Activated naive CD8-positive, alpha-beta T cell treated with anti-CD3 and anti-CD28 coated beads, Interleukin-2, amount 50 U/mL, for 16 hours (primary cell): ENCODE data around the gene TTYH1.

ENCODE experiments used
- DNase-seq: peaks from one replicate; pipeline ENCODE4 v3.0.0-alpha.2; 2020; ENCODE audit warnings: low read depth, low spot score

TTYH1 gene

GRCh38 chr19:54392105-54392504, 23.2 kb upstream of the TTYH1 start:
- DNase-seq, result no peak

DNA sequence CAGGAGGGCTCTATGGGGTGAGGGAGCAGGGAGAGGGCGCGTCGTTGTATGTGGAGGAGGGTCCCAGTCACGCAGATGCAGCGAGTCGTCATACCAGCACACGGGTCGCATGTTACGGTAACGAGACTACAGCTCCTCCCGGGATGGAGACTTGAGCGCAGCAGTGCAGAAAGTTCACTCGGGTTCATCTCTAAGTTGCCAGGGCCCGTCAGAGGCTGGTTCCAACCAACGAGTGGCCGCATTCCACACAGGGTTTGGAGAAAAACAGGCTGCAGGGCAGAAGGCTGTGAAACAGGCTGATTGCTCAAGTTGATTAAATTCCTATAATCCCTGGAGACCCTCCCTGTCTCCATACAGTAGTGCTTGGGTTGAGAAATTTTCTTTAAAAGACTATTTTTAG, 21.9 kb upstream of the TTYH1 start:
- DNase-seq, result no peak

DNA sequence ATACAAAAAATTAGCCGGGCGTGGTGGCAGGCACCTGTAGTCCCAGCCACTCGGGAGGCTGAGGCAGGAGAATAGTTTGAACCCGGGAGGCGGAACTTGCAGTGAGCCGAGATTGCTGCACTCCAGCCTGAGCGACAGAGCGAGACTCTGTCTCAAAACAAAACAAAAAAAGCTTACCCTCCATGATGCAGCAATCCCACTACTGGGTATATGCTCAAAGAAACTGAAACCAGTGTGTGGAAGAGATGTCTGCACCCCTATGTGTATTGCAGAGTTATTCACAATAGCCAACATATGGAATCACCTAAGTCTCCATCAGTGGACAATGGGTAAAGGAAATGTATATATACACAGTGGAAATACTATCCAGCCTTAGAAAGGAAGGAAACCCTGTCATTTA, 19.6 kb upstream of the TTYH1 start:
- DNase-seq, result no peak

DNA sequence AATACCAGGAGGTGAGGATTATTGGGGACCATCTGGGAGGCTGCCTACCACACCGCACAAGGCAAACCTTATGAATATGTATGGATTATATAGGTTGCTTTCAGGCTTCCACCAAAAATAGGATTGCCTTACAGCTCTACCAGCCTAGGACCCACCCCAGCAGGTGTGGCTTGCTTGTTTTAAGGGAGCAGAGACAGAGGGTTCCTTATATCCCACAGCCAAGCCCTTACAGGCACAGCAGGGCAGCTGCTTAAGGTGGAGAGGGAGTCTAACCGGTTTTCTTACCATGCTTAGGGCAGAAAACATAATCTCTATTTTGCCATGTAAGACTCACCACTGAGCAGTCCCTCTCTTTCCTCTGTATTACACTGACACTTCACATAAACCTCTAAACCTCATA, 16.1 kb upstream of the TTYH1 start:
- DNase-seq, result no peak

DNA sequence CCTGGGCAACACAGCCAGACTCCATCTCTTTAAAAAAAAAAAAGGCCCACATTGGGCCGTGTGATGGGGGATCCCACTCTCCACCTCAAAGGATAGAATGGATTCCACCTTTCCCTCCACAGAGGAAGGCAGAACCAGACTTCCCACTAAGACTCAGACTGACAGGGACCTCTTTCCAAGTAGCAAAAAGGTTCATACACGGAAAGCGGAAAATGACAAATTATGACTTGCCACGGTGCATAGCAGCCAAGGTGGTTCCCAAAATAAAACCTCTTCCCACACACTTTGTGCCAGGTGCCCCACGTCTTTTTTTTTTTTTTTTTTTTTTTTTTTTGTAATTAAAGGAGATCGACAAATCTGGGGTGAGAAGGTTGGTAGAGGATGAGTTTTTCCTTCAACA, 14.4 kb upstream of the TTYH1 start:
- no peak for DNase-seq

GRCh38 chr19:54403054-54403453, 12.2 kb upstream of the TTYH1 start:
- DNase-seq, result no peak

DNA sequence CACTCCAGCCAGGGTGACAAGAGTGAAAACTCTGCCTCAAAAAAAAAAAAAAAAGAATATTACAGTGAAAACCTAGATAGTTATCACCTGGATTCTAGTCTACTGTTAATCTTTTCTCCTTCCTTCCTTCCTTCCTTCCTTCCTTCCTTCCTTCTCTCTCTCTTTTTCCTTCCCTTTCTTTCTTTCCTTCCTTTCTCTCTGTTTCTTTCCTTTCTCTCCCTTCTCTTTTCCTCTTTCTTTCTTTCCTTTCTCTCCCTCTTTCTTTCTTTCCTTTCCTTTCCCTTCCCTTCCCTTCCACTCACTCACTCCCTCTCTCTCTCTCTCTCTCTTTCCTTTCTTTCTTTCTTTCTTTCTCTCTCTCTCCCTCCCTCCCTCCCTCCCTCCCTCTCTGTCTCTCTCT, 9.6 kb upstream of the TTYH1 start:
- DNase-seq, result no peak

DNA sequence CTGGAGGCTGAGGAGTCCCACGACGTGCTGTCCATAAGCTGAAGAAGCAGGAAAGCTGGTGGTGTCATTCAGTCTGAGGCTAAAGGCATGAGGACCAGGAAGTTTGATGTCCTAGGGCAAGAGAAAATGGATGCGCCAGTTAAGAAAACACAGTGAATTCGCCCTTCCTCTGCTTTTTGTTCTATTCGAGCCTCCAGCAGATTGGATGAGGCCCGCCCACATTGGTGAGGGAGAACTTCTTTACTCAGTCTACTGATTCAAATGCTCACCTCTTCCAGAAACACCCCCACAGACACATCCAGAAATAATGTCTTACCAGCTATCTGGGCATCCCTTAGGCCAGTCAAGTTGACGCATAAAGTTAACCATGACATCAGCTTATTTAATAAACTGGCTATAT, 7.5 kb upstream of the TTYH1 start:
- no peak for DNase-seq

- no peak for DNase-seq
Measured at GRCh38 chr19:54408456-54409026, 6.7 kb upstream of the TTYH1 start.

- DNase-seq, result no peak
Measured at GRCh38 chr19:54411033-54411432, 4.2 kb upstream of the TTYH1 start.

DNA sequence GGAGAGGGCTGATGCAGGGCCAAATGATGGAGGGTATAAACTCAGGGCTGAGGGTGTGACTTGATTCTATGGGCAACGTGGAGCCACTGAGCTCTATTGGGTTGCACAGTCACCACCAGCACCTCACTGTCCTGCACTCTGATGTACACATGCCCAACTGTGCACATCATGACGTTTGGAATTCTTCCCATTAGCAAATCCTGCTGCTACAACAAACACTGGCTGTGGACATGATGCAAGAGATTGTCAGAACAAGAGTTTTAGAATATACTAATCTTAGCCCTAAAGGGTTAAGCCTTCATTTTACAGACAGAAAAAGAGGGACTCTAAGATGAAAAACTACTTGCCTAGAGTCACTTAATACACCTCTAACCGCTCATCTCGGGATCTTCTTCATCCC, 2.4 kb upstream of the TTYH1 start:
- DNase-seq, result no peak

- DNase-seq, result no peak
Measured at GRCh38 chr19:54414156-54414555, 1.1 kb upstream of the TTYH1 start.

DNA sequence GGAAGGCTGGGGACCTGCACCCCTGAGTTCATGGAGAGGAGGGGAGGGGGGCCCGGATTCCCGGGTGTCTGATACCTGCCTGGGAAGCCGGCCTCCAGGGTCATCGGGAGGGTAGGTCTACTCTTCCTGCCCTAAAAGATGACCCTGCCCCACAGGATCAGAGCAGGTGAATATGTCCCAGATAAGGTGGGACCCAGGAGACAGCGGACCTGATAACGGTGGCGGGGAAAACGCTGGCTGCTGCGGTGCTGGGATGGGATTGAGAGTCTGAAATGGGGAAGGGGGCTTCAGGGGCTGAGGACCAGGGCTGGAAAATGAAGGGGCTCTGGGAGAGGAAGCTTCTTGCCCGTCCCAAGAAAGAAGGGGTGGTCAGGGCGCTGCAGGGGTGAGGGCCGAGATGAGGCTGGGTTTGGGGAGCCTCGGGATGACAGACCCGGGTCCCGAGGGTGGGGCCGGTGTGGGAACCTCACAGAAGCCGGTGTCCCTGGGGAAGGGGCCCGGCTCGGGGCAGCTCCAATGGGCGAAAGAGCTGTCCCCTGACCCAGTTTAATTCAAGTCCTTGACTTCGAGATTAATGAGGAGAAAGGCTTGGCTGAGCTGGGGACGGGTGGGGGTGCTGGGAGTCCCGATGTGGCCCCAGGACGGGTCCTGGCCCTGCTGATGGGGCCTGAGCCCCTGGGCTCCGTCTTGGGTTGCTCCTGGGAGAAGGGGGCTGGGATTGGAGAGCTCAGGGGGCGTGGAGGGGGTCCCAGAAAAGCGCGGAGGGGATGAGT, 823 bp downstream of the TTYH1 start:
- DNase-seq, result no peak

DNA sequence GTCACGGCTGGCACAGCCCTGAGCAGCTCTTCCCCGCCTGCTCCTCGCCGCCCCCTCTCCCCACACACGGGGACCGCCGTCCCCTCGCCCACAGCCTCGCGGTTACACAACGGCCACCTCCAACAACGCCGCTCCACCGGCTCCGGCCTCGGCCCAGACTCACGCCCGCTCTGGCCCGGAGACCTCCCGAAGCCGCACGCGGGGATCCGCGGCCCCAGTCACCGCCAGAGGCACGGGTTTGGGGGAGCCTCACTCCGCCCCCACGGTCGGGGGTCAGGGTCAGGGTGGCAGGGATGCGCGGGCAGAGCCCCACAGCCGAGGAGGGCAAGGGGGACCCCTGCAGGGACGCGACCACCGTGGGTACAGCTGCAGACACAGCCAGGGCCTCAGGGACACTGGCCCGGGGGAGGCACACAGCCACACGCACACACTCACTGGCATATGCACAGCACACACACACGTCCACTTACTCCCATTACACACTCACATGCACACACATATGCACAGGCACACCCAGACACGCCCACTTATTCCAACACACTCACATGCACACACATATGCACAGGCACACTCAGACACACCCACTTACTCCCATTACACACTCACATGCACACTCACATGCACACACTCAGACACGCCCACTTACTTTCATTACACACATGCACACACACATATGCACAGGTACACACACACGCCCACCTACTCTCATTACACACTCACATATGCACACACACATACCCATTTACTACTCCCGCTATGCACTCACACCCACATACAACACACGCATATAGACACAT, 1.6 kb downstream of the TTYH1 start:
- no peak for DNase-seq

DNA sequence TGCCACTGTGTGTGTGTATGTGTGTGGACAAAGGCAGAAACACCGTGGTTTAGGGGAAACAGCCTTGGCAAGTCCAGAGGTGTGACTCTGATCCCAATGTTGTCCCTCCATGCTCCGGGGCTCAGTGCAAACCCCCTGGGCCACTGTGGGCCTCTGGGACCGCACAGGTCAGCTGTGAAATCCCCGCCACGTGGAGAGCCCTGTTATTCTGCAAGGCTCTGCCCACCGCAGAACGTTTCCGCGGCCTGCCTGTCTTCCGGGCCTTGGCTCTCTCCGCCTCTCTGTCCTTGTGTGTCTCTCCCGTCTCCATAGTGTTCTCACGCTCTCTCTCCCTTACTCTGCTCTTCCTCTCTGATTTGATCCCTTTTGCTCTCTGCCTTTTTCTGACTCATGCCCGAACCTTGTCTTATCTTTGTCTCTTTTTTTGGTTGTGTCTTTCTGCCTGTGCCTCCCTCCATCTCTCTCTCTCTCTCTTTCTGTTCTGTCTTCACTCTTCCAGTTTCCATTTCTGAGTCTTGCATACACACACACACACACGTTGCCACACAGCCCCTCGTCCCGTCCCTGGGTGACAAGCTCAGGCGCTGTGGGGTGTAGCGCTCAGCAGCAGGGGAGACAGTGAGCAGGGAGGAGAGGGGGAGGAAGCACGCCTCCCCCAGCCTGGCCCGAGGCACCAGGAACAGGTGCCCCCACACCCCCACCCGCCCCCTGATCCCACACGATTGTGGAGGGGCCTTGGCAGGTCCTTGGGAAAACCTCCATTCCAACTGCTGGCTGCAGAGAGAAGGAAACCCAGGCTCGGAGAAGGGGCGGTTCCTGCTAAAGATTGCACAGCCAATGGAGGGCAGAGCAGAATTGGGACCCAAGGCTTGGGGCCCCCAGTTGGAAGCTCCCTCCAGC, 3.0 kb downstream of the TTYH1 start:
- no peak for DNase-seq

DNA sequence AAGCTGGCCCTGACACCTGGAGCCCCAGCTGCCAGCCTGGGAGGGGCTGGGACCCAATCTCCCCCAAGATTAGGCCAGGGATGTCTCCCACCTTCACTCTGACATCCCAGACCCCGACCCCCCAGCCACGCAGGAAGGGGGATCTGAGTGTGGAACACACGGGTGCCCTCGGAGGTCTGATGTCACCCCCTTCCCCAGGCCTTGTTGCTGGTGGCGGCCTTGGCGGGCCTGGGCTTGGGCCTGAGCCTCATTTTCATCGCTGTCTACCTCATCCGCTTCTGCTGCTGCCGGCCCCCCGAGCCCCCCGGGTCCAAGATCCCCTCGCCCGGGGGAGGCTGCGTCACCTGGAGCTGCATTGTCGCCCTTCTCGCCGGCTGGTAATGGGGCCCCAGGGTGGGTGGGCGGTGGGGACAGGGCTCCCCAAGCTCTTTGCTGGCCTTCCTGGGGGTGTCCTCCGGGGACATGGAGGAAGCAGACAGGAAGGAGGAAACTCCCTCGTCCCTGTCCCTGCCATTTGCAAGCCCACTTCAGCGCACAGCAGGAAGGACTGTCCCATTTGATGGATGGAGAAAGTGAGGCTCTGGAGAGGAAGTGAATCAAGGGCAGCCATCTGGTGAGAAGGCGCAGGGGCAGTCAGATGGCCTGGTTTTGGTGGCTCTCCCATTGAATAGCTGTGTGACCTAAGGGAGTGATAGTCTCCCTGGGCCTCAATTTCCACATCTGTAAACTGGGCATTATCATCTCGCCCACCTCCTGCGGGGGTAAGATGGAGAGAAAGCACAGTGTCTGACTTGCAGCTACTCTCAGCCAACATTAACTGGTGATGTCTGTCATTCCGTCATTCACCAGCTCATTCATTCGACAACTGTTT, 3.9 kb downstream of the TTYH1 start:
- no peak for DNase-seq

DNA sequence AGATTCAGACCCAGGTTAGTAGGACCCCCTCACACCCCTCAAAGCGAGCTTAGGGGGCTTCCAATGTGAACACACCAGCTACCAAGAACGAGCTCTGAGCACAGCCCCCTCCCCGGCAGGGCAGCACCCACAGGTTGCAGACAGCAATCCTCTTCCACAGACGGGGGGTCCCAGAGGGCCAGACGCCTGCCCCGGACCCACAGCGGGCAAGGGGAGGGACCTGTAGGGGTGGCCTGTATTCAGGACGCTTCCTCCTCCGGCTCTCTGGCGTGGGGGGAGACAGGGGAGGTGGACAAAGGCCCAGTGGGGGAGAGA, 4.8 kb downstream of the TTYH1 start:
- DNase-seq, result no peak

DNA sequence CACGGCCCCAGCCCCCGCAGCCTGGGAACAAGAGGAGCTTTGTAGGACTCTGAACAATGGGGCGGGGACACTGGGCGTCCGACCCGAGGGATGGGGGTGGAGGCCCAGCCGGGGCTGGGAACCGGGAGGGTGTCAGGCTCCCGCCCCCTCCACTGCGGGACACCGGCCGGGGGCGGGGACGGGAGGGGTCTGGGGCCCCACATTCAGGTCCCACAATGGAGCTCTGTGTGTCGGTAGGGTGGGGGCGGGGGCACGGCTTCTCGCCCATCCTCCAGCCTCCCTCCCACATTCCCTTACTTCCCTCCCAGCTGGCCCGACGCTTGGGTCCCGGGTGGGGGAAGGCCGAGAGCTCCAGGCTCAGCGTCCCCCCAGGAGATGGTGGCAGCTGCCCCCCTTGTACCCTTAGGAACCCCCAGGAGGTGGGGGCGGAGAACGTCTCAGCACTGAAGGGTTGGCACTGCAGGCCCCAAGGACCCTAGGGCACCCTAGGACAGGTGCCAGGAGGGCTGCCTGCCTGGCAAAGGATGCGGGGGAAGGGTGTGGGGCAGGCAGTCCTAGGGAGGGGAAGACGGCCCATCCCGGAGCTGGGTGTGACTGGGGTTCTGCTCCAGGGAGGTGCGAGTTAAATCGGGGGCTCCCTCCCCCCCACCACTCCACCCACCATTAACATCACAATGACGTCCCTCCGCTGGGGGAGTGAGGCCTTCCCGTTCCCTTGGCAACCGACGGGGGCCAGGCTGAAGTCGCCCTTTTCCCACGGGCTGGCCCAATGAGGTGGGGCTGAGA, 5.3 kb downstream of the TTYH1 start:
- no peak for DNase-seq

DNA sequence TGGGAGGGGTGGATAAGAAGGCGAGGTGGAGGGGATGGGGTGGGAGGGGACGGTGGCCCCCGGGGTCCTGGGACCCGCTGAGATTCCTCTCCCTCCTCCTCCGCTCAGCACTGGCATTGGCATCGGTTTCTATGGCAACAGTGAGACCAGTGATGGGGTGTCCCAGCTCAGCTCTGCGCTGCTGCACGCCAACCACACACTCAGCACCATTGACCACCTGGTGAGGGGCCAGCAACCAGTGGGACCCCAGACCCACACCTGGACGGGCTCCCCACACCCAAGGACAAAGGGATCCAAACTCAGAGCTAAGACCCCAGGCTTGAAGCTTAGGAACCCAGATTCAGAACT, 5.9 kb downstream of the TTYH1 start:
- no peak for DNase-seq

DNA sequence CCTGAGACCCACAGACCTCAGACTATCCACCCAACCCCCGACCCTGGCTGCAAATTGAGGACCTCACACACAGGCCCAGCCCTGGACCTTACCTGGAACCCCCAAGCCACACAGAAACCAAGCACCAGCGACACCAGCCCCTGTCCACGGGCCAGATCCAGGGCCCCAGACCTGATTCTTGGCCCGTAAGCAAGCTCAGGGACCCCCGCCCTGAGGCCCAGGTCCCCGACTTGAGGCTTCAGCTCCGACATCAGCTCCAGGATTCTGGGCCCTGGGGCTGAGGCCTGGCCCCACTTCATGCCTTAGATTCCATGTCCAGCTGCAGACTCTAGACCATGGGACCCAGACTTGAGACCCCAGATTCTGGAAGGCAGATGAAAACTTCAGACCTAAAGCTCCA, 6.3 kb downstream of the TTYH1 start:
- DNase-seq, result no peak
